H9 (cell line): ENCODE measurements around the gene SLCO6A1. TPM values are rescaled to one million over a fixed set of nuclear protein-coding genes. Genes with fewer than 3 reads are reported as not detected.

Experiments used
- DNase-seq: peaks from one replicate; pipeline ENCODE4 v3.0.0-alpha.2; 2017
- H2AFZ ChIP-seq: one replicate; pipeline ENCODE4 v1.6.1; 2013; ENCODE audit warnings: mild to moderate bottlenecking, low read length, control low read depth, moderate library complexity
- H2AK5ac ChIP-seq: 2 replicates; pipeline ENCODE4 v1.6.1; 2013; ENCODE audit warnings: low read length, control low read depth, mixed read lengths; ENCODE audit not compliant: insufficient read length
- H2BK120ac ChIP-seq: one replicate; pipeline ENCODE4 v1.6.1; 2013; ENCODE audit warnings: low read depth, mild to moderate bottlenecking, low read length, control low read depth, inconsistent platforms; ENCODE audit not compliant: poor library complexity, severe bottlenecking
- H2BK12ac ChIP-seq: 2 replicates; pipeline ENCODE4 v1.6.1; 2013; ENCODE audit warnings: low read length, control low read depth, mixed read lengths, low read depth; ENCODE audit not compliant: insufficient read length
- H2BK15ac ChIP-seq: 2 replicates; pipeline ENCODE4 v1.6.1; 2013; ENCODE audit warnings: low read depth, low read length, control low read depth
- H2BK20ac ChIP-seq: one replicate; pipeline ENCODE4 v1.6.1; 2013; ENCODE audit warnings: low read depth, mild to moderate bottlenecking, low read length, control low read depth, inconsistent platforms; ENCODE audit not compliant: poor library complexity, severe bottlenecking
- H2BK5ac ChIP-seq: 2 replicates; pipeline ENCODE4 v1.6.1; 2013; ENCODE audit warnings: low read length, control low read depth, mixed read lengths; ENCODE audit not compliant: insufficient read length
- H3K14ac ChIP-seq: 2 replicates; pipeline ENCODE4 v1.6.1; 2013; ENCODE audit warnings: low read length, control low read depth; ENCODE audit not compliant: insufficient read depth
- H3K18ac ChIP-seq: 2 replicates; pipeline ENCODE4 v1.6.1; 2013; ENCODE audit warnings: low read depth, mild to moderate bottlenecking, mixed read lengths, low read length, control low read depth; ENCODE audit not compliant: insufficient read length
- H3K23ac ChIP-seq: 2 replicates; pipeline ENCODE4 v1.6.1; 2013; ENCODE audit warnings: low read length, control low read depth, mixed read lengths, low read depth; ENCODE audit not compliant: insufficient read length
- H3K23me2 ChIP-seq: 2 replicates; pipeline ENCODE4 v1.6.1; 2013; ENCODE audit warnings: low read depth, mild to moderate bottlenecking, mixed read lengths, low read length, control low read depth; ENCODE audit not compliant: insufficient read length, poor library complexity, severe bottlenecking
- H3K27ac ChIP-seq: 2 replicates; pipeline ENCODE4 v1.5.1; 2013; ENCODE audit warnings: low read length, control low read depth, mixed read lengths, low read depth; ENCODE audit not compliant: insufficient read length
- H3K27me3 ChIP-seq: 2 replicates; pipeline ENCODE4 v1.6.1; 2013; ENCODE audit warnings: low read length, control low read depth, inconsistent platforms; ENCODE audit not compliant: insufficient read depth
- H3K4ac ChIP-seq: 2 replicates; pipeline ENCODE4 v1.6.1; 2013; ENCODE audit warnings: low read depth, mild to moderate bottlenecking, control low read depth, inconsistent platforms, low read length, moderate library complexity
- H3K4me1 ChIP-seq: 2 replicates; pipeline ENCODE4 v1.6.1; 2013; ENCODE audit warnings: low read length, control low read depth, inconsistent platforms; ENCODE audit not compliant: insufficient read depth
- H3K4me2 ChIP-seq: 2 replicates; pipeline ENCODE4 v1.6.1; 2013; ENCODE audit warnings: low read length, control low read depth, mixed read lengths; ENCODE audit not compliant: insufficient read length, insufficient read depth
- H3K56ac ChIP-seq: 2 replicates; pipeline ENCODE4 v1.6.1; 2013; ENCODE audit warnings: low read depth, mild to moderate bottlenecking, mixed read lengths, low read length, control low read depth; ENCODE audit not compliant: insufficient read length
- H3K79me1 ChIP-seq: 2 replicates; pipeline ENCODE4 v1.6.1; 2013; ENCODE audit warnings: low read depth, mild to moderate bottlenecking, moderate library complexity, low read length, control low read depth, inconsistent platforms; ENCODE audit not compliant: insufficient read depth, poor library complexity, severe bottlenecking
- H3K79me2 ChIP-seq: 2 replicates; pipeline ENCODE4 v1.6.1; 2013; ENCODE audit warnings: low read length, control low read depth, inconsistent platforms; ENCODE audit not compliant: insufficient read depth
- H3K9ac ChIP-seq: 2 replicates; pipeline ENCODE4 v1.6.1; 2013; ENCODE audit warnings: low read length, control low read depth, mixed read lengths; ENCODE audit not compliant: insufficient read length; ENCODE audit errors: extremely low read depth
- H3K9me3 ChIP-seq: one replicate; pipeline ENCODE4 v1.6.1; 2013; ENCODE audit warnings: low read depth, low read length, inconsistent platforms; ENCODE audit not compliant: control insufficient read depth
- H3T11ph ChIP-seq: one replicate; pipeline ENCODE4 v1.6.1; 2013; ENCODE audit warnings: mild to moderate bottlenecking, low read length, control low read depth, inconsistent platforms
- H4K20me1 ChIP-seq: one replicate; pipeline ENCODE4 v1.6.1; 2013; ENCODE audit not compliant: control insufficient read depth, insufficient read length, insufficient read depth
- H4K5ac ChIP-seq: 2 replicates; pipeline ENCODE4 v1.6.1; 2013; ENCODE audit warnings: low read depth, mild to moderate bottlenecking, mixed read lengths, low read length, control low read depth; ENCODE audit not compliant: insufficient read length
- H4K8ac ChIP-seq: replicated peaks from 2 replicates; pipeline ENCODE4 v1.6.1; 2013; ENCODE audit warnings: low read length, control low read depth, mixed read lengths, low read depth; ENCODE audit not compliant: insufficient read length
- H4K91ac ChIP-seq: 2 replicates; pipeline ENCODE4 v1.6.1; 2013; ENCODE audit warnings: low read depth, mild to moderate bottlenecking, moderate library complexity, mixed read lengths, low read length, control low read depth; ENCODE audit not compliant: insufficient read length
- H3K27ac Mint-ChIP-seq, 3 experiments: 2 replicates in 2 of 3; 3 replicates in 1 of 3; pipeline ENCODE4 v1.8.0; 2020 to 2021; ENCODE audit warnings: mixed read lengths in 3 of 3, mild to moderate bottlenecking in 1 of 3, moderate library complexity in 1 of 3
- H3K27me3 Mint-ChIP-seq: 2 replicates; pipeline ENCODE4 v1.8.0; 2021; ENCODE audit warnings: low read depth, mild to moderate bottlenecking, moderate library complexity, mixed read lengths
- H3K36me3 Mint-ChIP-seq, 3 experiments: 2 replicates in 2 of 3; 3 replicates in 1 of 3; pipeline ENCODE4 v1.8.0; 2020 to 2021; ENCODE audit warnings: low read depth in 3 of 3, mixed read lengths in 3 of 3; ENCODE audit not compliant: insufficient read depth in 1 of 3
- H3K4me1 Mint-ChIP-seq, 2 experiments: 2 replicates each; pipeline ENCODE4 v1.8.0; 2020; ENCODE audit warnings: mixed read lengths in 2 of 2
- H3K4me3 Mint-ChIP-seq, 2 experiments: 2 replicates in 1 of 2; 3 replicates in 1 of 2; pipeline ENCODE4 v1.8.0; 2020 to 2021; ENCODE audit warnings: mild to moderate bottlenecking in 2 of 2, mixed read lengths in 2 of 2, moderate library complexity in 1 of 2
- H3K9me3 Mint-ChIP-seq, 2 experiments: 2 replicates in 1 of 2; 3 replicates in 1 of 2; pipeline ENCODE4 v1.8.0; 2020; ENCODE audit warnings: mild to moderate bottlenecking in 2 of 2, mixed read lengths in 2 of 2, moderate library complexity in 1 of 2
- WGBS: extraction: QIAGEN DNeasy Blood & Tissue Kit; methylation state at CpG from one replicate; pipeline ENCODE4 v1.1.7; 2013; ENCODE audit warnings: missing lambda C conversion rate, low lambda C conversion rate, mixed read lengths; ENCODE audit not compliant: insufficient read length; ENCODE audit errors: extremely low coverage; 5-methylcytosine and 5-hydroxymethylcytosine counted together
- total RNA-seq: library from RNA; stranded (reverse); gene quantifications from 2 replicates; pipeline ENCODE4 v1.2.1, GENCODE V29; 2021
- TF ChIP-seq, protein P1 (sequence below): fragments of 200-600 bp; sonication (generic); conservative IDR thresholded peaks from 3 replicates; pipeline ENCODE4 v1.8.0; 2021; ENCODE audit warnings: antibody characterized with exemption, mild to moderate bottlenecking

Gene SLCO6A1
- total RNA-seq, 1 experiment from 2014 or later: 0.46 TPM

DNA sequence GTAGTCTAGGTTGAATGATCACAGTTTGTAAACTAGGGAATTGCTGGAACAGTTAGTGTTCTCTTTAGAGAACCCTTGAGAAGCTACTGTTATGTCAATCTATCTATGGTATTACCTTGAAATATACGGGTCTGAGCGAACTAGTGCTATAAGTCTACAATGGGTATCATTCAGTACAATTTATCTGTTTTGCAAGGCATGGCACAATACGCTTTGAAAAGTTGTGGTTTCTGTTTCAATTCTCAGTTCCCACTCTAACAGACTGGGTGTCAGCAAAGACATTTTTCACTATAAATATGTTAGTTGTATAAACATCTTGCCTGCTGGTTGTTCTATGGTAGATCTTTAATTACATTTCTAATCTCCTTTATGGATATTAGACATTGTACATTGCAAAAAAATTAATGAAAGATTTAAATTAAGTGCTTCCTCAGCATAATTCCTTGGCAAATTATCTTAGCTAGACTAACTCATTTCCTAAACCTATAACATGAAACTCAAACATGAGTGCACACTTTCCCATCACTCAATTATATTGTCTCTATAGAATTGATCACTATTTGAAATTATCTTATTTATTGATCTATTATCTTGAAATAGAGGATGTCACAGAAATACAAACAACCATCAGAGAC, 24.9 kb upstream of the SLCO6A1 start:
- H2BK12ac ChIP-seq: no peak overlapping the region
- no peak overlapping the region for H3K27ac ChIP-seq
- no peaks in the 10 kb centered on the region for H3K36me3 Mint-ChIP-seq
- no peak overlapping the region for H3K23ac ChIP-seq
- no peak overlapping the region for H3K4me3 Mint-ChIP-seq
- no peak overlapping the region for H3K14ac ChIP-seq
- no peaks in the 10 kb centered on the region for H3K4me1 Mint-ChIP-seq
- H3K9ac ChIP-seq: no peak overlapping the region
- H3K4me2 ChIP-seq: no peak overlapping the region
- no peaks in the 10 kb centered on the region for H3K79me2 ChIP-seq
- no peaks in the 10 kb centered on the region for H3K9me3 Mint-ChIP-seq
- H3K9me3 ChIP-seq: no peaks in the 10 kb centered on the region
- H2BK15ac ChIP-seq: no peak overlapping the region
- H2BK20ac ChIP-seq: no peak overlapping the region
- no peaks in the 10 kb centered on the region for H3K27me3 ChIP-seq
- H4K5ac ChIP-seq: no peak overlapping the region
- no peak overlapping the region for H3K27ac Mint-ChIP-seq
- H2BK120ac ChIP-seq: no peak overlapping the region
- TF ChIP-seq, protein P1, sequence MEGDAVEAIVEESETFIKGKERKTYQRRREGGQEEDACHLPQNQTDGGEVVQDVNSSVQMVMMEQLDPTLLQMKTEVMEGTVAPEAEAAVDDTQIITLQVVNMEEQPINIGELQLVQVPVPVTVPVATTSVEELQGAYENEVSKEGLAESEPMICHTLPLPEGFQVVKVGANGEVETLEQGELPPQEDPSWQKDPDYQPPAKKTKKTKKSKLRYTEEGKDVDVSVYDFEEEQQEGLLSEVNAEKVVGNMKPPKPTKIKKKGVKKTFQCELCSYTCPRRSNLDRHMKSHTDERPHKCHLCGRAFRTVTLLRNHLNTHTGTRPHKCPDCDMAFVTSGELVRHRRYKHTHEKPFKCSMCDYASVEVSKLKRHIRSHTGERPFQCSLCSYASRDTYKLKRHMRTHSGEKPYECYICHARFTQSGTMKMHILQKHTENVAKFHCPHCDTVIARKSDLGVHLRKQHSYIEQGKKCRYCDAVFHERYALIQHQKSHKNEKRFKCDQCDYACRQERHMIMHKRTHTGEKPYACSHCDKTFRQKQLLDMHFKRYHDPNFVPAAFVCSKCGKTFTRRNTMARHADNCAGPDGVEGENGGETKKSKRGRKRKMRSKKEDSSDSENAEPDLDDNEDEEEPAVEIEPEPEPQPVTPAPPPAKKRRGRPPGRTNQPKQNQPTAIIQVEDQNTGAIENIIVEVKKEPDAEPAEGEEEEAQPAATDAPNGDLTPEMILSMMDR: no peak
- no peaks in the 10 kb centered on the region for H3K79me1 ChIP-seq
- no peak overlapping the region for H4K91ac ChIP-seq
- no peak overlapping the region for H3K4ac ChIP-seq
- DNase-seq: no peak
- H3K27me3 Mint-ChIP-seq: no peaks in the 10 kb centered on the region
- no peak overlapping the region for H3K18ac ChIP-seq
- H3T11ph ChIP-seq: no peak overlapping the region
- H3K23me2 ChIP-seq: no peaks in the 10 kb centered on the region
- H4K20me1 ChIP-seq: no peaks in the 10 kb centered on the region
- no CpG with 5 or more reads among the region's 3 CpGs for WGBS
- no peak overlapping the region for H2AK5ac ChIP-seq
- H2AFZ ChIP-seq: no peak overlapping the region
- H4K8ac ChIP-seq: no peak overlapping the region
- H3K4me1 ChIP-seq: no peaks in the 10 kb centered on the region
- no peak overlapping the region for H2BK5ac ChIP-seq
- H3K56ac ChIP-seq: no peak overlapping the region
